GM18508 (cell line): ENCODE results near the gene RNF112.
"Not testable (repeated sequence)": the region's sequence is repeated elsewhere in the genome, so short reads cannot be mapped to it uniquely, and the experiment has no call there.

ENCODE experiments used
- ATAC-seq: cut with Tn5 transposase; IDR thresholded peaks from one replicate; pipeline ENCODE4 v1.9.1; 2021; ENCODE audit warnings: moderate number of reproducible peaks; ENCODE audit not compliant: insufficient read depth, unreplicated experiment

Gene RNF112

DNA sequence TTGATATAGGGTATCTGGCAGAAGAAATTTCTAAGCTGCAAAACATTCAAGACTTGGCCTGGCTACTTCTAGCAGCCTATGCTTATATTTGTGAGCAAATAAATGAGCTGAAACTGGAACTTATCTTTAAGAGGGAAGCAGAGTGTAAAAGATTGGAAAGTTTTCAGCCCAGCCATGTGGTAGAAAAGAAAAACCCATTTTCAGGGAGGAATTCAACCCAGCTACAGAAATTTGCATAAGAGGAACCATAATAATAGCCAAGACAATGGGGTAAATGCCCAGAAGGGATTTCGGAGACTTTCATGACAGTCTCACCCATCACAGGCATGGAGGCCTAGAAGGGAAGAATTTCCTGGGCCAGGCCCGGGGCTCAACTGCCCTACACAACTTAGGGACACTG is 31.7 kb downstream of the RNF112 start:
- ATAC-seq = no peak

GRCh38 chr17:19443148-19443547 is 32.1 kb downstream of the RNF112 start:
- ATAC-seq = no peak

- no peak for ATAC-seq
Measured at GRCh38 chr17:19445105-19445504, 34.1 kb downstream of the RNF112 start.

- not testable (repeated sequence) for ATAC-seq
Measured at GRCh38 chr17:19446577-19446976, 35.5 kb downstream of the RNF112 start.

- no peak for ATAC-seq
Measured at GRCh38 chr17:19447085-19447583, 36.1 kb downstream of the RNF112 start.

DNA sequence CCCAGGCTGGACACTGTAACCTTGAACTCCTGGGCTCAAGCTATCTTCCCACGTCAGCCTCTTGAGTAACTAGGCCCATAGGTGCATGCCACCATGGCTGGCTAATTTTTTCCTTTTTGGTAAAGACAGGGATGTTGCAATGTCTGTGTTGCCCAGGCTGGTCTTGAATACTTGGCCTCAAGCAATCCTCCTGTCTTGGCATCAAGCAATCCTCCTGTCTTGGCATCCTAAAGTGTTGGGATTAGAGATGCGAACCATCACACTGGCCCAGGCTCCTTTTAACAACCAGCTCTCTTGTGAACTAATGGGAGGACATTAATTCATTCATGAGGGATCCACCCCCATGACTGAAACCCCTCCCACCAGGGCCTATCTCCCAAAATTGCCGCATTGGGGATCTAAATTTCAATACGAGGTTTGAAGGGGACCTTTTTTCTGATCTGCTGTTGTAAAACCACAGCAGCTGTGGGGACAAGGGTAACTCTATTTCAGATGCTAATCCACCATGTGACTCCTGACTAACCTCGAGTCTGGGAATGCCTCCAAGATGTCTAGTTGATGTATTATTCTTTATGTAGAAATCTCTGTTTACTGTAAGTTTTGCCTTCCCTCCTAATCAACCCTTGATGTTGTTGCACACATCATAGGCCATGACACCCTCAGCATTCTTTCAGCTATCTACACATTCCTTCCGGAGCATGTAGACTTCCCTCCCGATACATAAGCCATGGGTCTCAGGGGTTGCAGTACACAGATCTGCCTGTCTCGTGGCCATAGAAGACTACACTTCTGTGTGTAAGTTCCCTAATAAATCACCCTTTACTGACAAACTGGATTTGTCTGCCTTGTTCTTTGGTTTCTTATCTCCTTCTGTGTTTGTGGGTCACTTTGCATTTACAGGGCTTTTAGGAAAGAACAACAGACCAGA is 37.6 kb downstream of the RNF112 start:
- no peak for ATAC-seq

- ATAC-seq = no peak
Measured at GRCh38 chr17:19449656-19450055, 38.6 kb downstream of the RNF112 start.

DNA sequence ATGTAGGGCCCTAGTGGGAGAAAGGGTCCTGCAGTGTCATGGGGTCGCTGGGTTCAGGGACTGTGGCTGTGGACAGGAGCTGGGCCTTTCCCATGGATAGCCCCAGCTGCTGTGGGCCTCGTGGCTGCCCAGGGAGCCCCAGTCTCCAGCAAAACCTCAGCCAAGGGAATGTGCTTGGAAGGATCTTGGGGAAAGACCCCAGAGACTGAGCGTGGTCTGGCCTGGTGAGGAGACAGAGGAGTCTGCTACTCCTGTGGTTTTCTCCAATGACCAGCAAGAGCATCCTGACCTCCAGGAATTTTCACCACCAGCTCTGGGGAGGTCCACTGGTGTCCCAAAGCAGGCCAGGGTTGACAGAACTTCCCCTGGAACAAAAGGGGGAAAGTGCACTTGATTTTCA is 42.3 kb downstream of the RNF112 start:
- ATAC-seq = no peak

DNA sequence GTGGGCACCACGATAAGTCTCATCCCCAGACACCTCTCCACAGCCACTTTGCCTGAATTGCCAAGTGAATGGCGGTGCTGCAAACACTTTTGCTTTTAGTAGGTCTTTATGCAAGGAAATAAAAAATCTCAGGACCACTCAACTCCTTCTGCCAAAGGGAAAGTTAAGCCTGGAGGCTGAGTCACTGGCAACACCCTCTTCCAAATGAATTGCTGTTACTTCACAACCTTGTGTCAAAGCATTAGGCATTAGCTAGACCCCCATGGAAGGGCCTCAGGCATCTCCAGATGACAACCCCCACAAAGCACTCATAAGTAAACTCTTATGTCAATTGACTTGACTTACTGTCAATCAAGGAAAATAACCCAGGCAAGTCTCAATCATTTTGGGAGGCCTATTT is 43.0 kb downstream of the RNF112 start:
- no peak for ATAC-seq

GRCh38 chr17:19456016-19456927 is 45.2 kb downstream of the RNF112 start:
- ATAC-seq = no peak

- no peak for ATAC-seq
Measured at GRCh38 chr17:19457046-19457445, 46.0 kb downstream of the RNF112 start.

DNA sequence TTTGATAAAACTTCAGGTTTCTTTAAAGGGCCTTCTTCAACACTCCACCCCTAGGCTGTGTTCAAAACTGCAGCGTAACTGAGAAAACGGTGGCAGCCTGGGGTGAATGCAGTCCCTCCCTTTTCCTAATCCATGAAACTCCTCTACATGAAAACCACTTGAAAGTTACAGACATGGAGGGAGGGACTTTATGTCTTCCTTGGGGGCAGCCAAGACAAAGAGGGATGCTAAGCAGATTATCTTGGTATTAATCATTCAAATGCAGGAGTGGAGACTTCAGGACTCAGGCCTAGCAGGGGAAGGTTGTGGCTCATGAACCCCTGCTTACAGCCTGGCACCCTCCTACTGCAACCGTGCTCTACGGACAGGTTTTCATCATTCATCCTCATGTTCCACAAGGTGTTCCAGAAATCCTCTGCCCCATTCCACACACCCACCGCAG is 46.8 kb downstream of the RNF112 start:
- ATAC-seq = no peak

- ATAC-seq = not testable (repeated sequence)
Measured at GRCh38 chr17:19458481-19458880, 47.4 kb downstream of the RNF112 start.

GRCh38 chr17:19459018-19459655 is 48.1 kb downstream of the RNF112 start:
- ATAC-seq = not testable (repeated sequence)

GRCh38 chr17:19460700-19461099 is 49.7 kb downstream of the RNF112 start:
- ATAC-seq = no peak

- ATAC-seq = no peak
Measured at GRCh38 chr17:19461116-19461515, 50.1 kb downstream of the RNF112 start.

GRCh38 chr17:19461681-19462080 is 50.6 kb downstream of the RNF112 start:
- ATAC-seq = no peak

DNA sequence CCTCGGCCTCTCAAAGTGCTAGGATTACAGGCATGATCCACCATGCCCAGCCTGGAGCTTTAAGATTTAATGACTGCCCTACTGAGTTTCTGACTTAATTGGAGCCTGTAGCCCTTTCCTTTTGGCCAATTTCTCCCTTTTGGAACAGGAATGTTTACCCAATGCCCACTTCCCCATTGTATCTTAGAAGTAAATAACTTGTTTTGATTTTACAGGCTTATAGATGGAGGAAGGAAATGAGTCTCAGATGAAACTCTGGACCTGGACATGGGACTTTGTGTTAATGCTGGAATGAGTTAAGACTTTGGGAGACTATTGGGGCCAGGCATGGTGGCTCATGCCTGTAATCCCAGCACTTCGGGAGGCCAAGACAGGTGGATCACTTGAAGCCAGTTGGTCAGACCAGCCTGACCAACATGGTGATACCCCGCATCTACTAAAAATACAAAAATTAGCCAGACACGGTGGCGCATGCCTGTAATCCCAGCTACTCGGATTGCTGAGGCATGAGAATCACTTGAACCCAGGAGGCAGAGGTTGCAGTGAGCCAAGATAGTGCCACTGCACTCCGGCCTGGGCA is 51.5 kb downstream of the RNF112 start:
- not testable (repeated sequence) for ATAC-seq

DNA sequence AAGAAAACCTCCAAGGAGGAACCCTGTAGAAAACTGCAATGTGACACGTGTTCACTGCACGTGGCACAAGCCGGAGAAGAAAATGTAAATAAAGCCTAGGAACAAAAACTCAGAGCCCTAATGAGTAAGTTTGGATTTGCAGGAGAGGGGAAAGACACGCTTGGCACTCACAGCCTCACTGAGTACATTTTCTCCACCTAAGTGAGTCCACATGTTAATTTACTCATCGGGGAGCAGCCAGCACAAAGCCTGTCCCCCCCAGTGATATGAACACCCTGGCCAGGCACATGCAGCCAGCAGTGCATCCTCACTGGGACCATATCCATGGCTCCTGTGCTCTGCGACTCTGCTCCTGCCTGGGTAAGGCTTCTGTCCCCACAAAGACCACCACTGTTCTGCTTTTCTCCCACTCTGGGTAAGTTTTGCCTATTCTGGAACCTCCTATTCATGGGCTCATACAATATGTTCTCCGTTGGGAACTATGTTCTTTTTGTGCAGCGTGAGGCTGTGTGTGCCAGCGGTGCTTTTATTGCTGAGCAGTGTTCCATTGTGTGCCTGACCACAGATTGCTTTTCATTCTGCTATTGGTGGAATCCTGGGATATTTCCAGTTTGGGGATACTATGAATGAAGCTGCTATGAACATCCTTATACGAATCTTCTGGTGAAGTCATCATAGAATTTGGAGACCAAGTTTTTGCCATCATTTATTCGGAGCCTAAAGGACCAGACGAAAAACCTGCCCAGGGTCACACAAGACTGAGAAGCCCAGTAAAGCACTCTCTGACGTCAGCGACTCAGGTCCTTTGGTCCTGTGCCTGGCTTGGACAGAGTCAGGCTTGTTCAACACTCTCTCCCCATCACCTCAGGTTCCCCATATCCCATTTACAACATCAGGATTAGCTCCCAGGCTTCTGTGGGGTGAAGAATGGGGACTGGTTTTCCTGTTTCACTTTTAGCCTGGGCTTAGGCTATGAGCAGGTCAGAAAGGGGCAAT is 53.3 kb downstream of the RNF112 start:
- ATAC-seq = no peak
